ENCODE results near the gene CES4A. TPM values are rescaled to one million over a fixed set of nuclear protein-coding genes. Genes with fewer than 3 reads are reported as not detected.
A peak's percentile ranks its signal among the peaks of the same experiment; 100 is the strongest.

CES4A gene
- total and polyA plus RNA-seq, 9 of the 15 experiments (the other 6 are each of a cell fraction or from before 2014, with no cell fraction given) = 0.09 to 0.13 (median 0.11) TPM; not detected in 6

GRCh38 chr16:67028696-67029253 lies 40.4 kb downstream of the CES4A start, which contains the start of gene CBFB (continued):
- TF ChIP-seq AFF1 (IDR thresholded peaks at IDR 0.05; ENCODE audit: low read depth in 1 of 2, partially characterized antibody in 2 of 2) (peak in 1 of 2 experiments; percentile 37), FOXK1 (CRISPR knock-in tag; IDR thresholded peaks at IDR 0.05; ENCODE audit: borderline replicate concordance) (peak; percentile 75; the same call in 1 of the 2 replicates), FOXJ3 (CRISPR knock-in tag; IDR thresholded peaks at IDR 0.05) (no peak), DEAF1 (CRISPR knock-in tag; IDR thresholded peaks at IDR 0.05) (peak; percentile 14; the same call in 1 of the 2 replicates), CREB3L1 (IDR thresholded peaks at IDR 0.05; ENCODE audit: borderline replicate concordance, low read depth) (peak; percentile 52; the same call in 1 of the 2 replicates), GABPA (tag; conservative IDR thresholded peaks at IDR 0.05; ENCODE audit: low read depth) (peak; percentile 80), SRSF9 (IDR thresholded peaks at IDR 0.05; ENCODE audit: borderline replicate concordance, low read depth, low read length) (no peak), E2F8 (IDR thresholded peaks at IDR 0.05; ENCODE audit: low read depth, partially characterized antibody) (no peak), NR1H2 (CRISPR knock-in tag; IDR thresholded peaks at IDR 0.05) (no peak), ATF3 (IDR thresholded peaks at IDR 0.05) (no peak), ATF3 (CRISPR knock-in tag; conservative IDR thresholded peaks at IDR 0.05) (0 out of 2 replicates have a peak, but pooled peaks have one; percentile 81), KLF1 (tag; IDR thresholded peaks at IDR 0.05) (no peak), ZNF780A (CRISPR knock-in tag; IDR thresholded peaks at IDR 0.05) (no peak), L3MBTL2 (IDR thresholded peaks at IDR 0.05) (peak; percentile 81), ATF1 (CRISPR knock-in tag; IDR thresholded peaks at IDR 0.05) (no peak), ATF1 (tag; IDR thresholded peaks at IDR 0.05) (peak; percentile 48; the same call in 1 of the 2 replicates)

Measured in K562 (cell line).